Measurements from ENCODE around the gene NUTM2B.
"Not testable (repeated sequence)": the region's sequence is repeated elsewhere in the genome, so short reads cannot be mapped to it uniquely, and the experiment has no call there.

The NUTM2B gene

GRCh38 chr10:79753601-79754000 lies 50.6 kb downstream of the NUTM2B start:
- DNase-seq = not testable (repeated sequence)

- DNase-seq = not testable (repeated sequence)
Observed at GRCh38 chr10:79758297-79758993, 55.4 kb downstream of the NUTM2B start.
